HG03108 (cell line): ENCODE data around the gene CIART.
"Not testable (repeated sequence)": the region's sequence is repeated elsewhere in the genome, so short reads cannot be mapped to it uniquely, and the experiment has no call there.

ENCODE experiments used
- ATAC-seq: cut with Tn5 transposase; IDR thresholded peaks from one replicate; pipeline ENCODE4 v1.9.1; 2021; ENCODE audit warnings: moderate library complexity; ENCODE audit not compliant: unreplicated experiment

CIART gene

DNA sequence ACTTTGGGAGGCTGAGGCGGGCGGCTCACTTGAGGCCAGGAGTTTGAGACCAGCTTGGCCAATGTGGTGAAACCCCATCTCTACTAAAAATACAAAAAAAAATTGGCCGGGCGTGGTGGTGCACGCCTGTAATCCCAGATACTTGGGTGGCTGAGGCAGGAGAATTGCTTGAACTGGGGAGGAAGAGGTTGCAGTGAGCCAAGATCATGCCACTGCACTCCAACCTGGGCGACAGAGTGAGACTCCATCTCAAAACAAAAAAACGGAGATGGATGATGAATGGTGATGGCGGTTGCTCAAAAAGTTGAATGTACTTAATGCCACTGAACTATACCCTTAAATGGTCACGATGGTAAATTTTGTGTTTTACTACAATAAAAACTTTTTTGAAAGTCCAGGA lies 26.2 kb downstream of the CIART start:
- ATAC-seq: not testable (repeated sequence)

- ATAC-seq: no peak
These were observed 27.6 kb downstream of the CIART start for GRCh38 chr1:150309758-150310508.

- ATAC-seq: no peak
These were observed 29.4 kb downstream of the CIART start for GRCh38 chr1:150311762-150312161.

- not testable (repeated sequence) for ATAC-seq
These were observed 32.3 kb downstream of the CIART start for GRCh38 chr1:150314691-150315090.

DNA sequence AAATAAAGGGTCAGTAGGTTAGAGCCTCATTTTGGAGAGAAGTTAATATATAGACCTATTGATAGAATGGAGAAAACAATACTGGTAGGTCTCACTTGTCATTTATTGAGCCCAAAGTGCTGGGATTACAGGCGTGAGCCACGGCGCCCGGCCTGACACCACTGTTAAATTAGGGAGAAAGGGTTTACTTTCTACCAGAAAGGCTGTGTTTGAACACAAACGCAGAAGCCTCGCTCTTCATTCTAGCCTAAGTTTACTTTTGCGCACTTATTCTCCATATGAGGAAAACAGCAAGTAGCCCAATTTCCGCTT lies 38.3 kb downstream of the CIART start:
- ATAC-seq: no peak

- ATAC-seq: no peak
These were observed 39.4 kb downstream of the CIART start for GRCh38 chr1:150321826-150322166.

DNA sequence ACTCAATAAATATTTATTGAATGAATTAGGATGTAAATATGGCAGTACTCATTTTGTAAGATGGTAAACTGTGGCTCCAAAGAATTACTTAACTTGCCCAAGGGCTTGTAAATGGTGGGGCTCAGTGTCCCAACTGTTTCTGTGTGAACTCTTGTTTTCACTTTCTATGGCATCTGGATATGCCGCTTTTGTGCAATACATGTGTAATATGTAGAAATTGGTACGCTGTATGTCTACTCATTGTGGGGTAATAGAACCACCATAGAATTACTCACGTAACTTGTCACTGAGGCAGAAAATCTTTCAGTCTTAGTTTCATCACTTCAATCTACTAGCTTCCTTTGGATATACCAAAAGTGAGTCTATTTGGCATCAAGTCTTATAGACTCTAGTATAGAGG lies 40.0 kb downstream of the CIART start:
- ATAC-seq: no peak

- ATAC-seq: no peak
These were observed 50.4 kb downstream of the CIART start for GRCh38 chr1:150332651-150333290.
